H9 (cell line): Measurements from ENCODE around the gene CFAP100. TPM values are rescaled to one million over a fixed set of nuclear protein-coding genes. Genes with fewer than 3 reads are reported as not detected.

Experiments
- DNase-seq: peaks from one replicate; pipeline ENCODE4 v3.0.0-alpha.2; 2017
- H2AFZ ChIP-seq: one replicate; pipeline ENCODE4 v1.6.1; 2013; ENCODE audit warnings: mild to moderate bottlenecking, low read length, control low read depth, moderate library complexity
- H2AK5ac ChIP-seq: 2 replicates; pipeline ENCODE4 v1.6.1; 2013; ENCODE audit warnings: low read length, control low read depth, mixed read lengths; ENCODE audit not compliant: insufficient read length
- H2BK120ac ChIP-seq: one replicate; pipeline ENCODE4 v1.6.1; 2013; ENCODE audit warnings: low read depth, mild to moderate bottlenecking, low read length, control low read depth, inconsistent platforms; ENCODE audit not compliant: poor library complexity, severe bottlenecking
- H2BK12ac ChIP-seq: 2 replicates; pipeline ENCODE4 v1.6.1; 2013; ENCODE audit warnings: low read length, control low read depth, mixed read lengths, low read depth; ENCODE audit not compliant: insufficient read length
- H2BK15ac ChIP-seq: 2 replicates; pipeline ENCODE4 v1.6.1; 2013; ENCODE audit warnings: low read depth, low read length, control low read depth
- H2BK20ac ChIP-seq: one replicate; pipeline ENCODE4 v1.6.1; 2013; ENCODE audit warnings: low read depth, mild to moderate bottlenecking, low read length, control low read depth, inconsistent platforms; ENCODE audit not compliant: poor library complexity, severe bottlenecking
- H2BK5ac ChIP-seq: 2 replicates; pipeline ENCODE4 v1.6.1; 2013; ENCODE audit warnings: low read length, control low read depth, mixed read lengths; ENCODE audit not compliant: insufficient read length
- H3K14ac ChIP-seq: 2 replicates; pipeline ENCODE4 v1.6.1; 2013; ENCODE audit warnings: low read length, control low read depth; ENCODE audit not compliant: insufficient read depth
- H3K18ac ChIP-seq: 2 replicates; pipeline ENCODE4 v1.6.1; 2013; ENCODE audit warnings: low read depth, mild to moderate bottlenecking, mixed read lengths, low read length, control low read depth; ENCODE audit not compliant: insufficient read length
- H3K23ac ChIP-seq: 2 replicates; pipeline ENCODE4 v1.6.1; 2013; ENCODE audit warnings: low read length, control low read depth, mixed read lengths, low read depth; ENCODE audit not compliant: insufficient read length
- H3K23me2 ChIP-seq: 2 replicates; pipeline ENCODE4 v1.6.1; 2013; ENCODE audit warnings: low read depth, mild to moderate bottlenecking, mixed read lengths, low read length, control low read depth; ENCODE audit not compliant: insufficient read length, poor library complexity, severe bottlenecking
- H3K27ac ChIP-seq: 2 replicates; pipeline ENCODE4 v1.5.1; 2013; ENCODE audit warnings: low read length, control low read depth, mixed read lengths, low read depth; ENCODE audit not compliant: insufficient read length
- H3K27me3 ChIP-seq: 2 replicates; pipeline ENCODE4 v1.6.1; 2013; ENCODE audit warnings: low read length, control low read depth, inconsistent platforms; ENCODE audit not compliant: insufficient read depth
- H3K4ac ChIP-seq: 2 replicates; pipeline ENCODE4 v1.6.1; 2013; ENCODE audit warnings: low read depth, mild to moderate bottlenecking, control low read depth, inconsistent platforms, low read length, moderate library complexity
- H3K4me1 ChIP-seq: 2 replicates; pipeline ENCODE4 v1.6.1; 2013; ENCODE audit warnings: low read length, control low read depth, inconsistent platforms; ENCODE audit not compliant: insufficient read depth
- H3K4me2 ChIP-seq: 2 replicates; pipeline ENCODE4 v1.6.1; 2013; ENCODE audit warnings: low read length, control low read depth, mixed read lengths; ENCODE audit not compliant: insufficient read length, insufficient read depth
- H3K56ac ChIP-seq: 2 replicates; pipeline ENCODE4 v1.6.1; 2013; ENCODE audit warnings: low read depth, mild to moderate bottlenecking, mixed read lengths, low read length, control low read depth; ENCODE audit not compliant: insufficient read length
- H3K79me1 ChIP-seq: 2 replicates; pipeline ENCODE4 v1.6.1; 2013; ENCODE audit warnings: low read depth, mild to moderate bottlenecking, moderate library complexity, low read length, control low read depth, inconsistent platforms; ENCODE audit not compliant: insufficient read depth, poor library complexity, severe bottlenecking
- H3K79me2 ChIP-seq: 2 replicates; pipeline ENCODE4 v1.6.1; 2013; ENCODE audit warnings: low read length, control low read depth, inconsistent platforms; ENCODE audit not compliant: insufficient read depth
- H3K9ac ChIP-seq: 2 replicates; pipeline ENCODE4 v1.6.1; 2013; ENCODE audit warnings: low read length, control low read depth, mixed read lengths; ENCODE audit not compliant: insufficient read length; ENCODE audit errors: extremely low read depth
- H3K9me3 ChIP-seq: one replicate; pipeline ENCODE4 v1.6.1; 2013; ENCODE audit warnings: low read depth, low read length, inconsistent platforms; ENCODE audit not compliant: control insufficient read depth
- H3T11ph ChIP-seq: one replicate; pipeline ENCODE4 v1.6.1; 2013; ENCODE audit warnings: mild to moderate bottlenecking, low read length, control low read depth, inconsistent platforms
- H4K20me1 ChIP-seq: one replicate; pipeline ENCODE4 v1.6.1; 2013; ENCODE audit not compliant: control insufficient read depth, insufficient read length, insufficient read depth
- H4K5ac ChIP-seq: 2 replicates; pipeline ENCODE4 v1.6.1; 2013; ENCODE audit warnings: low read depth, mild to moderate bottlenecking, mixed read lengths, low read length, control low read depth; ENCODE audit not compliant: insufficient read length
- H4K8ac ChIP-seq: replicated peaks from 2 replicates; pipeline ENCODE4 v1.6.1; 2013; ENCODE audit warnings: low read length, control low read depth, mixed read lengths, low read depth; ENCODE audit not compliant: insufficient read length
- H4K91ac ChIP-seq: 2 replicates; pipeline ENCODE4 v1.6.1; 2013; ENCODE audit warnings: low read depth, mild to moderate bottlenecking, moderate library complexity, mixed read lengths, low read length, control low read depth; ENCODE audit not compliant: insufficient read length
- H3K27ac Mint-ChIP-seq, 3 experiments: 2 replicates in 2 of 3; 3 replicates in 1 of 3; pipeline ENCODE4 v1.8.0; 2020 to 2021; ENCODE audit warnings: mixed read lengths in 3 of 3, mild to moderate bottlenecking in 1 of 3, moderate library complexity in 1 of 3
- H3K27me3 Mint-ChIP-seq: 2 replicates; pipeline ENCODE4 v1.8.0; 2021; ENCODE audit warnings: low read depth, mild to moderate bottlenecking, moderate library complexity, mixed read lengths
- H3K36me3 Mint-ChIP-seq, 3 experiments: 2 replicates in 2 of 3; 3 replicates in 1 of 3; pipeline ENCODE4 v1.8.0; 2020 to 2021; ENCODE audit warnings: low read depth in 3 of 3, mixed read lengths in 3 of 3; ENCODE audit not compliant: insufficient read depth in 1 of 3
- H3K4me1 Mint-ChIP-seq, 2 experiments: 2 replicates each; pipeline ENCODE4 v1.8.0; 2020; ENCODE audit warnings: mixed read lengths in 2 of 2
- H3K4me3 Mint-ChIP-seq, 2 experiments: 2 replicates in 1 of 2; 3 replicates in 1 of 2; pipeline ENCODE4 v1.8.0; 2020 to 2021; ENCODE audit warnings: mild to moderate bottlenecking in 2 of 2, mixed read lengths in 2 of 2, moderate library complexity in 1 of 2
- H3K9me3 Mint-ChIP-seq, 2 experiments: 2 replicates in 1 of 2; 3 replicates in 1 of 2; pipeline ENCODE4 v1.8.0; 2020; ENCODE audit warnings: mild to moderate bottlenecking in 2 of 2, mixed read lengths in 2 of 2, moderate library complexity in 1 of 2
- CTCF ChIP-seq: fragments of 200-600 bp; sonication (generic); conservative IDR thresholded peaks from 3 replicates; pipeline ENCODE4 v1.8.0; 2021; ENCODE audit warnings: antibody characterized with exemption, mild to moderate bottlenecking
- WGBS: extraction: QIAGEN DNeasy Blood & Tissue Kit; methylation state at CpG from one replicate; pipeline ENCODE4 v1.1.7; 2013; ENCODE audit warnings: missing lambda C conversion rate, low lambda C conversion rate, mixed read lengths; ENCODE audit not compliant: insufficient read length; ENCODE audit errors: extremely low coverage; 5-methylcytosine and 5-hydroxymethylcytosine counted together
- total RNA-seq: library from RNA; stranded (reverse); gene quantifications from 2 replicates; pipeline ENCODE4 v1.2.1, GENCODE V29; 2021

Gene CFAP100
- total RNA-seq, 1 experiment from 2014 or later, result 0.44 TPM

- no peak overlapping the region for H2BK120ac ChIP-seq
- no peak overlapping the region for H2BK15ac ChIP-seq
- H3K23me2 ChIP-seq, result peaks cover 9% of the 10 kb centered on the region
- no peak overlapping the region for H4K5ac ChIP-seq
- H3T11ph ChIP-seq, result no peak overlapping the region
- no peak overlapping the region for H2AFZ ChIP-seq
- no peak overlapping the region for H2AK5ac ChIP-seq
- H3K9ac ChIP-seq, result no peak overlapping the region
- no peak overlapping the region for H3K56ac ChIP-seq
- H2BK20ac ChIP-seq, result no peak overlapping the region
- H3K4ac ChIP-seq, result no peak overlapping the region
- Mint-ChIP-seq H3K4me3 (no peak overlapping the region), H3K9me3 (no peaks in the 10 kb centered on the region; a peak in 2 of 5 replicates), H3K27ac (no peak overlapping the region), H3K36me3 (no peaks in the 10 kb centered on the region; a peak in 1 of 7 replicates), H3K4me1 (peaks cover 19 to 26% of the 10 kb centered on the region in 2 experiments), H3K27me3 (peaks cover 5% of the 10 kb centered on the region)
- H3K14ac ChIP-seq, result no peak overlapping the region
- no peak overlapping the region for H4K8ac ChIP-seq
- H2BK5ac ChIP-seq, result no peak overlapping the region
- H3K23ac ChIP-seq, result no peak overlapping the region
- no CpG with 5 or more reads among the region's 1 CpG for WGBS
- no peaks in the 10 kb centered on the region for H3K79me1 ChIP-seq
- H3K9me3 ChIP-seq, result no peaks in the 10 kb centered on the region
- H3K4me1 ChIP-seq, result peaks cover 8% of the 10 kb centered on the region; the same call in 1 of the 2 replicates
- no peak overlapping the region for H3K27ac ChIP-seq
- no peak overlapping the region for H3K18ac ChIP-seq
- no peaks in the 10 kb centered on the region for H4K20me1 ChIP-seq
- H2BK12ac ChIP-seq, result no peak overlapping the region
- H3K27me3 ChIP-seq, result no peaks in the 10 kb centered on the region
- TF ChIP-seq CTCF, result no peak
- no peak overlapping the region for H3K4me2 ChIP-seq
- no peaks in the 10 kb centered on the region for H3K79me2 ChIP-seq
- DNase-seq, result no peak
- no peak overlapping the region for H4K91ac ChIP-seq
These were observed 84.9 kb downstream of the CFAP100 start for GRCh38 chr3:126479642-126480041.
